GM23338 (cell line): ENCODE data around the gene WIPI1. TPM values are rescaled to one million over a fixed set of nuclear protein-coding genes. Genes with fewer than 3 reads are reported as not detected.

ENCODE experiments used
- ATAC-seq: fragments of 200-7000 bp; cut with Tn5 transposase; 3 replicates; pipeline ENCODE4 v1.9.1; 2020
- DNase-seq: peaks from one replicate; pipeline ENCODE4 v3.0.0-alpha.2; 2015; ENCODE audit warnings: low spot score
- H2AFZ ChIP-seq: fragments of 200-600 bp; sonication (generic); 2 replicates; pipeline ENCODE4 v1.8.0; 2016; ENCODE audit warnings: antibody characterized with exemption, mild to moderate bottlenecking, moderate library complexity
- H3F3A ChIP-seq: fragments of 200-600 bp; sonication (generic); replicated peaks from 2 replicates; pipeline ENCODE4 v1.8.0; 2017; ENCODE audit warnings: antibody characterized with exemption, mixed run types, low read depth
- H3K27ac ChIP-seq: fragments of 200-600 bp; sonication (generic); 2 replicates; pipeline ENCODE4 v1.6.1; 2016; ENCODE audit warnings: low read depth
- H3K27me3 ChIP-seq: fragments of 200-600 bp; sonication (generic); 2 replicates; pipeline ENCODE4 v1.8.0; 2016; ENCODE audit warnings: mild to moderate bottlenecking, mixed run types, moderate library complexity; ENCODE audit not compliant: insufficient read depth
- H3K36me3 ChIP-seq: fragments of 200-600 bp; sonication (generic); 2 replicates; pipeline ENCODE4 v1.8.0; 2016; ENCODE audit warnings: mild to moderate bottlenecking; ENCODE audit not compliant: insufficient read depth
- H3K4me1 ChIP-seq: fragments of 200-600 bp; sonication (generic); 2 replicates; pipeline ENCODE4 v1.8.0; 2016; ENCODE audit warnings: mild to moderate bottlenecking, moderate library complexity; ENCODE audit not compliant: insufficient read depth
- H3K4me2 ChIP-seq: fragments of 200-600 bp; sonication (generic); 2 replicates; pipeline ENCODE4 v1.7.1; 2017; ENCODE audit warnings: mixed run types
- H3K4me3 ChIP-seq: fragments of 200-600 bp; sonication (generic); 2 replicates; pipeline ENCODE4 v1.6.1; 2016; ENCODE audit warnings: mixed run types
- H3K79me2 ChIP-seq: fragments of 200-600 bp; sonication (generic); replicated peaks from 2 replicates; pipeline ENCODE4 v1.8.0; 2017; ENCODE audit warnings: mild to moderate bottlenecking; ENCODE audit not compliant: insufficient read depth
- H3K9me2 ChIP-seq: fragments of 200-600 bp; sonication (generic); 2 replicates; pipeline ENCODE4 v1.8.0; 2017; ENCODE audit not compliant: insufficient read depth
- H4K20me1 ChIP-seq: fragments of 200-600 bp; sonication (generic); replicated peaks from 2 replicates; pipeline ENCODE4 v1.8.0; 2017; ENCODE audit warnings: mild to moderate bottlenecking; ENCODE audit not compliant: insufficient read depth
- H3K27ac Mint-ChIP-seq: 2 replicates; pipeline ENCODE4 v1.8.0; 2020; ENCODE audit warnings: inconsistent platforms, mild to moderate bottlenecking, moderate library complexity, mixed read lengths
- H3K27me3 Mint-ChIP-seq: 3 replicates; pipeline ENCODE4 v1.8.0; 2022; ENCODE audit warnings: low read depth, mild to moderate bottlenecking, moderate library complexity, mixed read lengths, inconsistent platforms; ENCODE audit not compliant: insufficient read depth, poor library complexity
- H3K36me3 Mint-ChIP-seq: 3 replicates; pipeline ENCODE4 v1.8.0; 2021; ENCODE audit warnings: low read depth, mild to moderate bottlenecking, inconsistent platforms, moderate library complexity, mixed read lengths
- H3K4me1 Mint-ChIP-seq: 3 replicates; pipeline ENCODE4 v1.8.0; 2020; ENCODE audit warnings: mild to moderate bottlenecking, inconsistent platforms, mixed read lengths
- H3K4me3 Mint-ChIP-seq: 3 replicates; pipeline ENCODE4 v1.8.0; 2021; ENCODE audit warnings: moderate library complexity, mild to moderate bottlenecking, inconsistent platforms, mixed read lengths
- H3K9me3 Mint-ChIP-seq: 3 replicates; pipeline ENCODE4 v1.8.0; 2020; ENCODE audit warnings: moderate library complexity, mild to moderate bottlenecking, inconsistent platforms, mixed read lengths
- CREB1 ChIP-seq: fragments of 250-450 bp; sonication (Bioruptor Pico); IDR thresholded peaks from 2 replicates; pipeline ENCODE4 v1.5.0; 2020; ENCODE audit warnings: low read depth, mild to moderate bottlenecking, moderate library complexity
- EZH2phosphoT487 ChIP-seq: fragments of 200-600 bp; sonication (generic); IDR thresholded peaks from one replicate; pipeline ENCODE4 v1.8.1; 2018; ENCODE audit warnings: antibody characterized with exemption; ENCODE audit not compliant: unreplicated experiment
- JUNB ChIP-seq: IDR thresholded peaks from one replicate; pipeline ENCODE4 v1.6.1; 2016; ENCODE audit warnings: antibody characterized with exemption; ENCODE audit not compliant: unreplicated experiment
- NANOG ChIP-seq: IDR thresholded peaks from 2 replicates; pipeline ENCODE4 v1.6.1; 2016; ENCODE audit warnings: antibody characterized with exemption, borderline replicate concordance
- POLR2AphosphoS5 ChIP-seq: IDR thresholded peaks from 2 replicates; pipeline ENCODE4 v1.6.1; 2016; ENCODE audit warnings: antibody characterized with exemption, low read depth
- REST ChIP-seq: IDR thresholded peaks from one replicate; pipeline ENCODE4 v1.6.1; 2018; ENCODE audit warnings: antibody characterized with exemption; ENCODE audit not compliant: unreplicated experiment
- ZNF331 ChIP-seq: fragments of 250-450 bp; sonication (Bioruptor Pico); IDR thresholded peaks from 2 replicates; pipeline ENCODE4 v1.5.0; 2020; ENCODE audit warnings: low read depth, mild to moderate bottlenecking, moderate library complexity
- polyA plus RNA-seq: library from polyadenylated mRNA; unstranded; fragments of >200 nt; fragmentation: Nextera tagmentation; extraction: Ambion mirVana; gene quantifications from 2 replicates; pipeline ENCODE4 v1.2.1, GENCODE V29; 2016
- total RNA-seq: library from RNA; depleted of rRNA; stranded (reverse); fragments of >200 nt; shearing (Covaris generic); gene quantifications from 2 replicates; pipeline ENCODE4 v1.2.3, GENCODE V29; 2014
- TF ChIP-seq, protein P1 (sequence below): fragments of 250-450 bp; sonication (Bioruptor Pico); IDR thresholded peaks from 2 replicates; pipeline ENCODE4 v1.5.0; 2020; ENCODE audit warnings: mild to moderate bottlenecking, moderate library complexity
- TF ChIP-seq, protein P2 (sequence below), 2 experiments: fragments of 200-600 bp in 1 of 2; sonication (generic) in 1 of 2; conservative IDR thresholded peaks; 2 replicates each; pipeline versions ENCODE4 v1.5.1 to v1.6.1; 2016 to 2017; ENCODE audit warnings: antibody characterized with exemption in 2 of 2, low read depth in 2 of 2, mild to moderate bottlenecking in 2 of 2, moderate library complexity in 1 of 2

WIPI1 gene
- total and polyA plus RNA-seq, 2 experiments from 2014 or later, result 24.1 to 29.3 TPM

DNA sequence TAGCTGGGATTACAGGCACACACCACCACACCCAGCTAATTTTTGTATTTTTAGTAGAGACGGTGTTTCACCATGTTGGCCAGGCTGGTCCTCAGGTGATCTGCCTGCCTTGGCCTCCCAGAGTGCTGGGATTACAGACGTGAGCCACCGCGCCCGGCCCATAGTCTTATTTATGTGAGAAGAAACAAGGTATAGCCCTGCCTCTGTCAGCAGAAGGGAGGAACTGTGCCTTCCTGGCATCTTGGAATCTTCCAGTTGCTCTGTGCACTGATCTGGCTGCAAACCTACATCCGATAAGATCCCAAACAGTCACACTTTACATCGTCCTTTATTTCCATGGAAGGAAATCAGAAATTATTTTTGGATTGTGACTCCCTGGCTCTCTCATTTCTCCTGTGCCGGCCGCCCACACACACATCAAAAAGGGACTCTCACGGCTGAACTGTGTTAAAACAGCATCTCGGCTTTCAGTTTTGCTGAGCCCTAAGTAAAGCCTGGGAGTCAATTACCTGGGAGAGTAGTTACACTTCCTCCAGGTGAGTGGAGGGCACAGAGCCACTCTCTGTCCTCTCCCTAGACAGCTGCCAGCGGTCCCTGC, 23.3 kb downstream of the WIPI1 start (continued):
- TF ChIP-seq, protein P1, sequence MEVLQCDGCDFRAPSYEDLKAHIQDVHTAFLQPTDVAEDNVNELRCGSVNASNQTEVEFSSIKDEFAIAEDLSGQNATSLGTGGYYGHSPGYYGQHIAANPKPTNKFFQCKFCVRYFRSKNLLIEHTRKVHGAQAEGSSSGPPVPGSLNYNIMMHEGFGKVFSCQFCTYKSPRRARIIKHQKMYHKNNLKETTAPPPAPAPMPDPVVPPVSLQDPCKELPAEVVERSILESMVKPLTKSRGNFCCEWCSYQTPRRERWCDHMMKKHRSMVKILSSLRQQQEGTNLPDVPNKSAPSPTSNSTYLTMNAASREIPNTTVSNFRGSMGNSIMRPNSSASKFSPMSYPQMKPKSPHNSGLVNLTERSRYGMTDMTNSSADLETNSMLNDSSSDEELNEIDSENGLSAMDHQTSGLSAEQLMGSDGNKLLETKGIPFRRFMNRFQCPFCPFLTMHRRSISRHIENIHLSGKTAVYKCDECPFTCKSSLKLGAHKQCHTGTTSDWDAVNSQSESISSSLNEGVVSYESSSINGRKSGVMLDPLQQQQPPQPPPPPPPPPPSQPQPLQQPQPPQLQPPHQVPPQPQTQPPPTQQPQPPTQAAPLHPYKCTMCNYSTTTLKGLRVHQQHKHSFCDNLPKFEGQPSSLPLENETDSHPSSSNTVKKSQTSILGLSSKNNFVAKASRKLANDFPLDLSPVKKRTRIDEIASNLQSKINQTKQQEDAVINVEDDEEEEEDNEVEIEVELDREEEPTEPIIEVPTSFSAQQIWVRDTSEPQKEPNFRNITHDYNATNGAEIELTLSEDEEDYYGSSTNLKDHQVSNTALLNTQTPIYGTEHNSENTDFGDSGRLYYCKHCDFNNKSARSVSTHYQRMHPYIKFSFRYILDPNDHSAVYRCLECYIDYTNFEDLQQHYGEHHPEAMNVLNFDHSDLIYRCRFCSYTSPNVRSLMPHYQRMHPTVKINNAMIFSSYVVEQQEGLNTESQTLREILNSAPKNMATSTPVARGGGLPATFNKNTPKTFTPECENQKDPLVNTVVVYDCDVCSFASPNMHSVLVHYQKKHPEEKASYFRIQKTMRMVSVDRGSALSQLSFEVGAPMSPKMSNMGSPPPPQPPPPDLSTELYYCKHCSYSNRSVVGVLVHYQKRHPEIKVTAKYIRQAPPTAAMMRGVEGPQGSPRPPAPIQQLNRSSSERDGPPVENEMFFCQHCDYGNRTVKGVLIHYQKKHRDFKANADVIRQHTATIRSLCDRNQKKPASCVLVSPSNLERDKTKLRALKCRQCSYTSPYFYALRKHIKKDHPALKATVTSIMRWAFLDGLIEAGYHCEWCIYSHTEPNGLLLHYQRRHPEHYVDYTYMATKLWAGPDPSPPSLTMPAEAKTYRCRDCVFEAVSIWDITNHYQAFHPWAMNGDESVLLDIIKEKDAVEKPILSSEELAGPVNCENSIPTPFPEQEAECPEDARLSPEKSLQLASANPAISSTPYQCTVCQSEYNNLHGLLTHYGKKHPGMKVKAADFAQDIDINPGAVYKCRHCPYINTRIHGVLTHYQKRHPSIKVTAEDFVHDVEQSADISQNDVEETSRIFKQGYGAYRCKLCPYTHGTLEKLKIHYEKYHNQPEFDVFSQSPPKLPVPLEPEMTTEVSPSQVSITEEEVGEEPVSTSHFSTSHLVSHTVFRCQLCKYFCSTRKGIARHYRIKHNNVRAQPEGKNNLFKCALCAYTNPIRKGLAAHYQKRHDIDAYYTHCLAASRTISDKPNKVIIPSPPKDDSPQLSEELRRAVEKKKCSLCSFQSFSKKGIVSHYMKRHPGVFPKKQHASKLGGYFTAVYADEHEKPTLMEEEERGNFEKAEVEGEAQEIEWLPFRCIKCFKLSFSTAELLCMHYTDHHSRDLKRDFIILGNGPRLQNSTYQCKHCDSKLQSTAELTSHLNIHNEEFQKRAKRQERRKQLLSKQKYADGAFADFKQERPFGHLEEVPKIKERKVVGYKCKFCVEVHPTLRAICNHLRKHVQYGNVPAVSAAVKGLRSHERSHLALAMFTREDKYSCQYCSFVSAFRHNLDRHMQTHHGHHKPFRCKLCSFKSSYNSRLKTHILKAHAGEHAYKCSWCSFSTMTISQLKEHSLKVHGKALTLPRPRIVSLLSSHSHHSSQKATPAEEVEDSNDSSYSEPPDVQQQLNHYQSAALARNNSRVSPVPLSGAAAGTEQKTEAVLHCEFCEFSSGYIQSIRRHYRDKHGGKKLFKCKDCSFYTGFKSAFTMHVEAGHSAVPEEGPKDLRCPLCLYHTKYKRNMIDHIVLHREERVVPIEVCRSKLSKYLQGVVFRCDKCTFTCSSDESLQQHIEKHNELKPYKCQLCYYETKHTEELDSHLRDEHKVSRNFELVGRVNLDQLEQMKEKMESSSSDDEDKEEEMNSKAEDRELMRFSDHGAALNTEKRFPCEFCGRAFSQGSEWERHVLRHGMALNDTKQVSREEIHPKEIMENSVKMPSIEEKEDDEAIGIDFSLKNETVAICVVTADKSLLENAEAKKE (CRISPR knock-in tag), result no peak

- Mint-ChIP-seq H3K4me1 (peaks cover 9% of the 10 kb centered on the region), H3K36me3 (peaks cover 14% of the 10 kb centered on the region; the same call in 2 of the 3 replicates), H3K9me3 (no peaks in the 10 kb centered on the region), H3K27ac (no peak overlapping the region), H3K4me3 (no peak overlapping the region), H3K27me3 (peaks cover 2% of the 10 kb centered on the region)
- H3K9me2 ChIP-seq, result no peaks in the 10 kb centered on the region
- no peaks in the 10 kb centered on the region for H3K79me2 ChIP-seq
- H3K4me3 ChIP-seq, result no peak overlapping the region
- no peak overlapping the region for H3K27ac ChIP-seq
- no peaks in the 10 kb centered on the region for H4K20me1 ChIP-seq
- ATAC-seq (no peak), DNase-seq (no peak)
- no peaks in the 10 kb centered on the region for H3K4me1 ChIP-seq
- no peak overlapping the region for H3K4me2 ChIP-seq
- no peaks in the 10 kb centered on the region for H3K36me3 ChIP-seq
- no peaks in the 10 kb centered on the region for H3K27me3 ChIP-seq
- no peaks in the 10 kb centered on the region for H3F3A ChIP-seq
- no peak overlapping the region for H2AFZ ChIP-seq
- TF ChIP-seq, protein P2, sequence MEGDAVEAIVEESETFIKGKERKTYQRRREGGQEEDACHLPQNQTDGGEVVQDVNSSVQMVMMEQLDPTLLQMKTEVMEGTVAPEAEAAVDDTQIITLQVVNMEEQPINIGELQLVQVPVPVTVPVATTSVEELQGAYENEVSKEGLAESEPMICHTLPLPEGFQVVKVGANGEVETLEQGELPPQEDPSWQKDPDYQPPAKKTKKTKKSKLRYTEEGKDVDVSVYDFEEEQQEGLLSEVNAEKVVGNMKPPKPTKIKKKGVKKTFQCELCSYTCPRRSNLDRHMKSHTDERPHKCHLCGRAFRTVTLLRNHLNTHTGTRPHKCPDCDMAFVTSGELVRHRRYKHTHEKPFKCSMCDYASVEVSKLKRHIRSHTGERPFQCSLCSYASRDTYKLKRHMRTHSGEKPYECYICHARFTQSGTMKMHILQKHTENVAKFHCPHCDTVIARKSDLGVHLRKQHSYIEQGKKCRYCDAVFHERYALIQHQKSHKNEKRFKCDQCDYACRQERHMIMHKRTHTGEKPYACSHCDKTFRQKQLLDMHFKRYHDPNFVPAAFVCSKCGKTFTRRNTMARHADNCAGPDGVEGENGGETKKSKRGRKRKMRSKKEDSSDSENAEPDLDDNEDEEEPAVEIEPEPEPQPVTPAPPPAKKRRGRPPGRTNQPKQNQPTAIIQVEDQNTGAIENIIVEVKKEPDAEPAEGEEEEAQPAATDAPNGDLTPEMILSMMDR (conservative IDR thresholded peaks at IDR 0.05; ENCODE audit: low read depth in 2 of 2), result no peak
- TF ChIP-seq JUNB (no peak), POLR2AphosphoS5 (no peak), NANOG (no peak), REST (no peak), CREB1 (no peak), ZNF331 (CRISPR knock-in tag) (no peak), EZH2phosphoT487 (no peak)
These were observed 24.1 kb downstream of the WIPI1 start for GRCh38 chr17:68433211-68433610.
